Globus pallidus (tissue), 1 donor: Measurements from ENCODE around the gene OR5B3.
"Not testable (repeated sequence)": the region's sequence is repeated elsewhere in the genome, so short reads cannot be mapped to it uniquely, and the experiment has no call there.

Experiments used
- DNase-seq: peaks from one replicate; pipeline ENCODE4 v3.0.0-alpha.2; 2015; ENCODE audit warnings: low spot score

OR5B3 gene

GRCh38 chr11:58406774-58407173, at the start of gene OR5B3:
OR5B3 (minus strand) TSS chr11:58406874; CDS start chr11:58403409, 3,465 bp downstream.
- DNase-seq = no peak

- no peak for DNase-seq
Measured at GRCh38 chr11:58451585-58451984, 44.9 kb upstream of the OR5B3 start.

- no peak for DNase-seq
Measured at GRCh38 chr11:58446294-58446693, 39.6 kb upstream of the OR5B3 start.

- no peak for DNase-seq
Measured at GRCh38 chr11:58444300-58444699, 37.6 kb upstream of the OR5B3 start.

- DNase-seq = no peak
Measured at GRCh38 chr11:58442136-58442535, 35.5 kb upstream of the OR5B3 start, which contains the start of gene OR5B12. OR5B12 (minus strand) TSS chr11:58442236; CDS start chr11:58440151, 2,085 bp downstream.

GRCh38 chr11:58438486-58438885, 31.8 kb upstream of the OR5B3 start:
- no peak for DNase-seq

GRCh38 chr11:58434217-58434616, 27.5 kb upstream of the OR5B3 start:
- DNase-seq = no peak

GRCh38 chr11:58433638-58434203, 27.0 kb upstream of the OR5B3 start:
- no peak for DNase-seq

- no peak for DNase-seq
Measured at GRCh38 chr11:58429273-58429672, 22.6 kb upstream of the OR5B3 start.

- no peak for DNase-seq
Measured at GRCh38 chr11:58428021-58428420, 21.3 kb upstream of the OR5B3 start, which contains the start of gene OR5B2. OR5B2 (minus strand) TSS chr11:58428121; CDS start chr11:58423261, 4,860 bp downstream.

- DNase-seq = not testable (repeated sequence)
Measured at GRCh38 chr11:58399622-58400021, 7.1 kb downstream of the OR5B3 start.

- no peak for DNase-seq
Measured at GRCh38 chr11:58395581-58395980, 11.1 kb downstream of the OR5B3 start.

- DNase-seq = no peak
Measured at GRCh38 chr11:58394195-58394594, 12.5 kb downstream of the OR5B3 start.

- no peak for DNase-seq
Measured at GRCh38 chr11:58392746-58393145, 13.9 kb downstream of the OR5B3 start.

GRCh38 chr11:58391879-58392278, 14.8 kb downstream of the OR5B3 start:
- no peak for DNase-seq

GRCh38 chr11:58390551-58391063, 16.1 kb downstream of the OR5B3 start:
- DNase-seq = no peak

- no peak for DNase-seq
Measured at GRCh38 chr11:58358969-58359368, 47.7 kb downstream of the OR5B3 start, which contains the start of gene OR5B17. OR5B17 (minus strand) TSS chr11:58359069; CDS start chr11:58359069, 0 bp downstream.

GRCh38 chr11:58354727-58355126, 51.9 kb downstream of the OR5B3 start:
- no peak for DNase-seq
